Stomach (tissue), 9 donors: ENCODE data around the gene COL9A1. TPM values are rescaled to one million over a fixed set of nuclear protein-coding genes. Genes with fewer than 3 reads are reported as not detected.

Experiments used
- DNase-seq, 2 donors: peaks; one replicate each; pipeline versions ENCODE4 v3.0.0 to v3.0.0-alpha.2; 2013 to 2019
- H3K27ac ChIP-seq, 5 donors: fragments of 200-600 bp in 4 of 5; sonication (generic) in 4 of 5; one replicate each; pipeline ENCODE4 v1.5.1; 2013 to 2019; ENCODE audit warnings: mild to moderate bottlenecking in 1 of 5, moderate library complexity in 1 of 5
- H3K27me3 ChIP-seq, 3 donors: fragments of 200-600 bp; sonication (generic); one replicate each; pipeline ENCODE4 v1.5.1; 2017 to 2019; ENCODE audit warnings: mixed run types in 1 of 3
- H3K36me3 ChIP-seq, 4 donors: fragments of 200-600 bp; sonication (generic); 1 replicate in 3 of 4; 2 replicates in 1 of 4; pipeline ENCODE4 v1.5.1; 2016 to 2019
- H3K4me1 ChIP-seq, 4 donors: fragments of 200-600 bp; sonication (generic); one replicate each; pipeline ENCODE4 v1.5.1; 2016 to 2019
- H3K4me3 ChIP-seq, 4 donors: fragments of 200-600 bp; sonication (generic) in 3 of 4; one replicate each; pipeline ENCODE4 v1.5.1; 2016 to 2019; ENCODE audit warnings: mild to moderate bottlenecking in 1 of 4
- H3K9me3 ChIP-seq, 4 donors: fragments of 200-600 bp; sonication (generic); one replicate each; pipeline ENCODE4 v1.5.1; 2016 to 2019
- EP300 ChIP-seq: sonication (generic); formaldehyde crosslinking; IDR thresholded peaks from one replicate; pipeline ENCODE4 v1.6.1; 2017; ENCODE audit warnings: antibody characterized with exemption
- POLR2A ChIP-seq, 4 donors: fragments of 450-650 bp; IDR thresholded peaks; one replicate each; pipeline ENCODE4 v1.6.1; 2016; ENCODE audit warnings: antibody characterized with exemption in 4 of 4, control low read depth in 2 of 4, mild to moderate bottlenecking in 1 of 4, moderate library complexity in 1 of 4
- POLR2AphosphoS5 ChIP-seq, 3 donors: sonication (generic); formaldehyde crosslinking; IDR thresholded peaks; one replicate each; pipeline ENCODE4 v1.6.1; 2016; ENCODE audit warnings: antibody characterized with exemption in 3 of 3
- WGBS, 5 donors: extraction: QIAGEN DNeasy Blood & Tissue Kit in 3 of 5; methylation state at CpG; one replicate each; pipeline versions ENCODE4 v1.1.5 to v1.1.7; 2013 to 2018; 5-methylcytosine and 5-hydroxymethylcytosine counted together
- intact Hi-C: fragments of 100-400 bp; cut with DNase I; formaldehyde crosslinking; loops from one replicate; pipeline ENCODE4 v1.15.1; 2023; ENCODE audit warnings: low total_unique reads
- polyA plus RNA-seq, 3 donors: library from polyadenylated mRNA; stranded (reverse); fragments of 200-250 nt; gene quantifications; one replicate each; pipeline ENCODE4 v1.2.3, GENCODE V29; 2013
- total RNA-seq, 5 donors: library from RNA; depleted of rRNA; stranded (reverse); fragments of >200 nt; gene quantifications; one replicate each; pipeline versions ENCODE4 v1.1.0 to v1.2.3, GENCODE V29; 2014 to 2016
- TF ChIP-seq, protein P1 (sequence below), 7 experiments: fragments of 450-650 bp in 4 of 7; fragments of 200-600 bp in 3 of 7; sonication (generic) in 3 of 7; IDR thresholded peaks; one replicate each; pipeline ENCODE4 v1.5.1; 2016 to 2019; ENCODE audit warnings: antibody characterized with exemption in 7 of 7, control low read depth in 2 of 7, mild to moderate bottlenecking in 1 of 7
- donor health status: healthy with polysubstance abuse.
- donor health status: Bipolar disorder and iron deficiency.
- donor health status: healthy.

COL9A1 gene
- total and polyA plus RNA-seq, 8 donors, result 0.25 to 36.1 (median 8.4) TPM; not detected in 4

DNA sequence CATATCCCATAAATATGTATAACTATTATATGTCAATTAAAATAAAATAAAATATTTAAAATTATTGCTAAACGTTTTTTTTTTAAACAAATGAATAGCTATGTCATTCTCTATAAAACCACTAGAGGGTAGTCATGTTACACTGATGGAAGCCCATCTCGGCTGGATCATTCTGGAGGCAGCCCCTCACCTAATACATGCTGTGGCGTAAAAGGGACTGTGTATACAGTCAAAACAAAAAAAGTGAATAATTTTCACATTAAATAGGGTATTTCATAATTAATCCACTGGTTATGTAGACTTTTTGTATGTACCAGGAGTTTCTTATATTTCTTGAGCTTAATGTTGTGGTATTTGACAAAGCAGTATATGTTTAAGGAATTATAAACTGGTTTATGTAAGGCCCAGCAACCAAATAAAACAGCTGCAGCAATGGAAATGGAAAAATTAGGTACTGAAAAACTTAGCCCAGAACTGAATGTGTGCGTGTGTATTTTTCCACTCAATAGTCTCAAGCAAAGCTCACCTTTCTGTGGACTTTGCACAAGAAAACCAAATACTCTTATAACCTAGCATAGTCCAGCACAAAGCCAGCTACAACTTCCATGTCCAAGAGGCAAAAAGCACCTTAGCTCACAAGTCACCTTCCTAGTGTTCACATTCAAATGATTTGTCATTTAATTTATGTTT is 81.7 kb downstream of the COL9A1 start:
- no peak overlapping the region for H3K4me3 ChIP-seq
- no peak for TF ChIP-seq EP300
- TF ChIP-seq, protein P1, sequence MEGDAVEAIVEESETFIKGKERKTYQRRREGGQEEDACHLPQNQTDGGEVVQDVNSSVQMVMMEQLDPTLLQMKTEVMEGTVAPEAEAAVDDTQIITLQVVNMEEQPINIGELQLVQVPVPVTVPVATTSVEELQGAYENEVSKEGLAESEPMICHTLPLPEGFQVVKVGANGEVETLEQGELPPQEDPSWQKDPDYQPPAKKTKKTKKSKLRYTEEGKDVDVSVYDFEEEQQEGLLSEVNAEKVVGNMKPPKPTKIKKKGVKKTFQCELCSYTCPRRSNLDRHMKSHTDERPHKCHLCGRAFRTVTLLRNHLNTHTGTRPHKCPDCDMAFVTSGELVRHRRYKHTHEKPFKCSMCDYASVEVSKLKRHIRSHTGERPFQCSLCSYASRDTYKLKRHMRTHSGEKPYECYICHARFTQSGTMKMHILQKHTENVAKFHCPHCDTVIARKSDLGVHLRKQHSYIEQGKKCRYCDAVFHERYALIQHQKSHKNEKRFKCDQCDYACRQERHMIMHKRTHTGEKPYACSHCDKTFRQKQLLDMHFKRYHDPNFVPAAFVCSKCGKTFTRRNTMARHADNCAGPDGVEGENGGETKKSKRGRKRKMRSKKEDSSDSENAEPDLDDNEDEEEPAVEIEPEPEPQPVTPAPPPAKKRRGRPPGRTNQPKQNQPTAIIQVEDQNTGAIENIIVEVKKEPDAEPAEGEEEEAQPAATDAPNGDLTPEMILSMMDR (IDR thresholded peaks at IDR 0.05), result peak in 5 of 7 experiments; percentile 53 to 88 (median 66)
- peak in 1 of 2 donors; percentile 72 for DNase-seq
- intact Hi-C loops, result no loop called here
- H3K27ac ChIP-seq, result peak overlapping the region in 1 of 5 donors; percentile 4
- 6 to 11% (median 10%) methylated on average over 4 of the region's 4 CpGs for whole genome bisulfite sequencing, 5 donors
- no peaks in the 10 kb centered on the region for H3K36me3 ChIP-seq
- no peaks in the 10 kb centered on the region for H3K9me3 ChIP-seq
- peaks cover 0 to 25% (median 13%) of the 10 kb centered on the region in 4 donors for H3K4me1 ChIP-seq
- H3K27me3 ChIP-seq, result no peaks in the 10 kb centered on the region

DNA sequence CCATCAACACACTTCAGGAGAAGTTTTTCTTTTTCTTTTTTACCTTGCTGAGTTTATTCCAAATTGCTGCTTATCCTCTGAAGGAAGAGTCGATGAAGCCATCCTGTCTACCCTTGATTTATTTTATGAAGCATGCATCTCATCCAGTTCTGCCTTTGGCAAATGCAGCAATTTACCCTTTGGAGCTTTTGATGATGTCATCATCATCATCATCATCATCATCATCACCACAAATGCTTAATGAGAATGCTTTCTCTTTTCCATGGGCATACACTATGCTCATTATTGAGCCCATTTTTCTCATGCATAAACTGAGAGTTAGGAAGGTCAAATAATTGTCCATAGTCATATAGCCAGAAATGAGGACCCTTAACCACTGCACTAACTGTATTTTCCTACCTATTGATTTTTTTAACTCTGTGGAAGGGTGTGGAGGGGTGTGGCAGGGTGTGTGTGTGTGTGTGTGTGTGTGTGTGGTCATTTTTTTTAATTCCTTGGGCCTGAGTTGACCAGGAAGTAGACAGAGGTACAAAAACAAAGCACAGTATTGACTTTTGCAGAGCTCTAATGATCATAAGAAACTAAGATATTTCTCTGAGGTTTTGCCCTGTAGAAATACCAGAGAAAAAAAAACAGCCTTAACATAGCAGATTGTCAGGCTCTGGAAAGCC is 82.8 kb downstream of the COL9A1 start:
- DNase-seq, result peak in 1 of 2 donors; percentile 50
- intact Hi-C loops, result no loop called here

DNA sequence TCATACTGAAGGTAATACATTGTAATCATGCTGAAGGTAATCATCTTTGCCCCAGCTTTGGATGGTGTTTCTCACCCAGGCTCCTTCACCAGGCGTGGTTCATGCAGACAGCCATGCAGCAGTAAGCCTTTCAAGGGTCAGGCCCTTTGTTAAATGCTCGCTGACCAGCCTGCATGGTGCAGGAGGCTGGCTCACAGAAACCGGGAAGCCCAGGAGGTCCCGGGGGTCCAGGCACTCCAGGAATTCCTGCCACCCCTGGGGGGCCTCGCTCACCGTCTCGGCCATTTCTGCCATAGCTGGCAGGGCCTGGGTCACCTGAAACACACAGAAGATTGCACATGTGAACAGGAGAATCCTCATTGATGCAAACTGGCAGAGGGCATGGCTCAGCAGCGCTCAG is 86.1 kb downstream of the COL9A1 start:
- Histone ChIP-seq H3K27me3 (no peaks in the 10 kb centered on the region), H3K27ac (no peak overlapping the region), H3K36me3 (no peaks in the 10 kb centered on the region), H3K9me3 (no peaks in the 10 kb centered on the region), H3K4me3 (no peak overlapping the region), H3K4me1 (peaks cover 0 to 17% (median 10%) of the 10 kb centered on the region in 4 donors)
- intact Hi-C loops, result no loop called here
- WGBS, 5 donors, result 60 to 79% (median 71%) methylated on average over 8 of the region's 8 CpGs
- no peak for TF ChIP-seq EP300
- no peak for TF ChIP-seq POLR2AphosphoS5 (IDR thresholded peaks at IDR 0.05)
- TF ChIP-seq, protein P1 (IDR thresholded peaks at IDR 0.05), result no peak
- no peak for TF ChIP-seq POLR2A (IDR thresholded peaks at IDR 0.05)
- DNase-seq, result no peak

More for the DNA sequence above, 82.8 kb downstream of the COL9A1 start:
- H3K36me3 ChIP-seq, result no peaks in the 10 kb centered on the region
- H3K27me3 ChIP-seq, result no peaks in the 10 kb centered on the region
- WGBS, 5 donors, result 65 to 86% (median 76%) methylated on average over 1 of the region's 1 CpG
- no peaks in the 10 kb centered on the region for H3K9me3 ChIP-seq
- TF ChIP-seq, protein P1 (IDR thresholded peaks at IDR 0.05), result no peak
- no peak for TF ChIP-seq EP300
- TF ChIP-seq POLR2AphosphoS5 (IDR thresholded peaks at IDR 0.05), result no peak
- H3K4me3 ChIP-seq, result no peak overlapping the region
- peaks cover 0 to 25% (median 13%) of the 10 kb centered on the region in 4 donors for H3K4me1 ChIP-seq
- H3K27ac ChIP-seq, result no peak overlapping the region

DNA sequence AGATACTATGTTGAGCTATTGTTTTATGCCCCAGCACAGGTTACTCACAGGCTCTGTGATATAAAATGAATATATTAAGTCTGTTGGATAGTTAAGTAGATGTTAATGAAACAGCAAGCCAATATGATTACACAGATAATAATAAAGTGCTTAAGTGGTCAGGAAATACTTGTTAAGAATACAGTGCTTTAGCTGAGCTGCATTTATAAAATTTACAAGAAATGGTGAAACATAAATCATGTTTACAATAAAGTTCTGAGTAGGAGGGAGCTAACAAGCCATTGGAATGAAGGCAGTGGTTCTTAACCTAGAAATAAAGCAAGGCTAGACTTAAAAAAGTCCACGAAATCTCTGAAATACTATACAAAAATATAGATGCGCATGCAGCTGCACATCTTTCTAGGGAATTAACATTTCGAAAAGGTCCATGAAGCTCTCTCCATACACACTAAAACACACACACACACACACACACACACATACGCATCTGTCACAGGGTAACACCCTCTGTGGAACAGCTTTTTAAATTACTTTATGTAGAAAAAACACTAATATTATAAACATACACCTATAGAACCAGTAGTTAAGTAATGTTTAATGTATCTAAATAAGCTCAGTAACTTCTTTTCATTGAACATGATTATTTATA is 87.3 kb downstream of the COL9A1 start:
- Histone ChIP-seq H3K27ac (no peak overlapping the region), H3K36me3 (no peaks in the 10 kb centered on the region), H3K27me3 (no peaks in the 10 kb centered on the region), H3K4me3 (no peak overlapping the region), H3K9me3 (no peaks in the 10 kb centered on the region), H3K4me1 (peaks cover 0 to 5% (median under 1%) of the 10 kb centered on the region in 4 donors)
- TF ChIP-seq, protein P1 (IDR thresholded peaks at IDR 0.05), result no peak
- no peak for TF ChIP-seq EP300
- TF ChIP-seq POLR2AphosphoS5 (IDR thresholded peaks at IDR 0.05), result no peak
- no peak for TF ChIP-seq POLR2A (IDR thresholded peaks at IDR 0.05)
- WGBS, 5 donors, result 89 to 93% (median 90%) methylated on average over 4 of the region's 4 CpGs
- no peak for DNase-seq
- intact Hi-C loops, result no loop called here
